K562 (cell line): ENCODE measurements around the gene HES5. TPM values are rescaled to one million over a fixed set of nuclear protein-coding genes. Genes with fewer than 3 reads are reported as not detected.

Experiments used
- BRD9 ChIP-seq: fragments of 450-650 bp; IDR thresholded peaks from 2 replicates; pipeline ENCODE4 v1.6.1; 2018; ENCODE audit warnings: low read depth; ENCODE audit not compliant: partially characterized antibody
- FOXK1 ChIP-seq: sonication (generic); formaldehyde crosslinking; IDR thresholded peaks from 2 replicates; pipeline ENCODE4 v1.8.0; 2022; ENCODE audit warnings: missing genetic modification reagents, mild to moderate bottlenecking, borderline replicate concordance
- KHSRP ChIP-seq: fragments of 450-650 bp; IDR thresholded peaks from 2 replicates; pipeline ENCODE4 v1.6.1; 2017
- KLF1 ChIP-seq: fragments of 450-650 bp; IDR thresholded peaks from 2 replicates; pipeline ENCODE4 v1.6.1; 2016; ENCODE audit warnings: missing genetic modification characterization, missing compliant biosample characterization
- KLF13 ChIP-seq: fragments of 450-650 bp; IDR thresholded peaks from 2 replicates; pipeline ENCODE4 v1.6.1; 2016; ENCODE audit warnings: missing genetic modification characterization, low read depth, mild to moderate bottlenecking, missing compliant biosample characterization, moderate library complexity, borderline replicate concordance
- L3MBTL2 ChIP-seq: fragments of 450-650 bp; IDR thresholded peaks from 2 replicates; pipeline ENCODE4 v1.6.1; 2016; ENCODE audit warnings: mild to moderate bottlenecking, moderate library complexity
- MEF2A ChIP-seq: IDR thresholded peaks from 2 replicates; pipeline ENCODE4 v1.6.1; 2011; ENCODE audit warnings: low read depth, mild to moderate bottlenecking, low read length, moderate library complexity; ENCODE audit not compliant: control insufficient read depth
- NCOA2 ChIP-seq, 2 experiments: fragments of 450-650 bp; IDR thresholded peaks; 2 replicates each; pipeline ENCODE4 v1.6.1; 2018; ENCODE audit warnings: mild to moderate bottlenecking in 2 of 2, moderate library complexity in 1 of 2; ENCODE audit not compliant: partially characterized antibody in 2 of 2
- NFIX ChIP-seq: fragments of 250-450 bp; sonication (Bioruptor Pico); IDR thresholded peaks from 2 replicates; pipeline ENCODE4 v1.4.0; 2020; ENCODE audit warnings: low read depth, mild to moderate bottlenecking, moderate library complexity
- POLR2B ChIP-seq: fragments of 450-650 bp; IDR thresholded peaks from 2 replicates; pipeline ENCODE4 v1.6.1; 2018; ENCODE audit warnings: low read depth; ENCODE audit not compliant: partially characterized antibody
- RBM22 ChIP-seq: fragments of 200-400 bp; formaldehyde crosslinking; IDR thresholded peaks from 2 replicates; pipeline ENCODE4 v1.6.1; 2018; ENCODE audit warnings: low read length, low read depth; ENCODE audit not compliant: poor library complexity, severe bottlenecking
- SMARCB1 ChIP-seq: IDR thresholded peaks from 2 replicates; pipeline ENCODE4 v1.6.1; 2011; ENCODE audit warnings: improper control_type of control experiment, low read depth; ENCODE audit not compliant: insufficient read length
- STAT5A ChIP-seq: IDR thresholded peaks from 2 replicates; pipeline ENCODE4 v1.6.1; 2012; ENCODE audit warnings: low read length, inconsistent platforms, borderline replicate concordance
- TCF7L2 ChIP-seq: fragments of 150-350 bp; IDR thresholded peaks from 2 replicates; pipeline ENCODE4 v1.6.1; 2016; ENCODE audit warnings: low read depth, mild to moderate bottlenecking, low read length, moderate library complexity
- ZKSCAN1 ChIP-seq: fragments of 150-350 bp; IDR thresholded peaks from 2 replicates; pipeline ENCODE4 v1.6.1; 2016; ENCODE audit warnings: low read depth, low read length
- ZNF764 ChIP-seq: fragments of 250-450 bp; sonication (Bioruptor Pico); IDR thresholded peaks from 2 replicates; pipeline ENCODE4 v1.4.0; 2020; ENCODE audit warnings: low read depth, mild to moderate bottlenecking, moderate library complexity
- polyA plus RNA-seq, 8 experiments: library from polyadenylated mRNA; depleted of rRNA in 4 of 8; stranded (reverse) in 5 of 8; unstranded in 3 of 8; fragments of >200 nt; fragmentation: Nextera tagmentation in 2 of 8; fragmentation: Illumina TruSeq in 1 of 8; extraction: Ambion mirVana in 2 of 8; extraction: Trizol in 1 of 8; gene quantifications; 2 replicates each; pipeline versions ENCODE4 v1.2.1 to v1.2.3, GENCODE V29; 2011 to 2014; ENCODE audit warnings: inconsistent platforms in 1 of 8, missing spikeins in 1 of 8
- total RNA-seq, 7 experiments: library from RNA; depleted of rRNA in 6 of 7; stranded (reverse); fragments of >200 nt in 6 of 7; fragmentation: Illumina TruSeq in 2 of 7; extraction: Trizol in 2 of 7; gene quantifications; 2 replicates each; pipeline versions ENCODE4 v1.2.1 to v1.2.3, GENCODE V29; 2011 to 2021; ENCODE audit warnings: low replicate concordance in 1 of 7
- TF ChIP-seq, protein P1 (sequence below): IDR thresholded peaks from 3 replicates; pipeline ENCODE4 v1.6.1; 2011; ENCODE audit warnings: borderline replicate concordance, mild to moderate bottlenecking, moderate library complexity; ENCODE audit not compliant: insufficient read length; ENCODE audit errors: extremely low read depth
- TF ChIP-seq, protein P2 (sequence below): fragments of 450-650 bp; formaldehyde crosslinking; IDR thresholded peaks from 2 replicates; pipeline ENCODE4 v1.4.0; 2020; ENCODE audit warnings: mild to moderate bottlenecking, mixed read lengths
- TF ChIP-seq, protein P3 (sequence below): fragments of 150-350 bp; IDR thresholded peaks from 2 replicates; pipeline ENCODE4 v1.6.1; 2014; ENCODE audit warnings: low read depth, mild to moderate bottlenecking, low read length, borderline replicate concordance
- TF ChIP-seq, protein P4 (sequence below): fragments of 450-650 bp; formaldehyde crosslinking; IDR thresholded peaks from 2 replicates; pipeline ENCODE4 v1.4.0; 2022; ENCODE audit warnings: mild to moderate bottlenecking, moderate library complexity

The HES5 gene
- total and polyA plus RNA-seq, 9 of the 15 experiments (the other 6 are each of a cell fraction or from before 2014, with no cell fraction given) = not detected

DNA sequence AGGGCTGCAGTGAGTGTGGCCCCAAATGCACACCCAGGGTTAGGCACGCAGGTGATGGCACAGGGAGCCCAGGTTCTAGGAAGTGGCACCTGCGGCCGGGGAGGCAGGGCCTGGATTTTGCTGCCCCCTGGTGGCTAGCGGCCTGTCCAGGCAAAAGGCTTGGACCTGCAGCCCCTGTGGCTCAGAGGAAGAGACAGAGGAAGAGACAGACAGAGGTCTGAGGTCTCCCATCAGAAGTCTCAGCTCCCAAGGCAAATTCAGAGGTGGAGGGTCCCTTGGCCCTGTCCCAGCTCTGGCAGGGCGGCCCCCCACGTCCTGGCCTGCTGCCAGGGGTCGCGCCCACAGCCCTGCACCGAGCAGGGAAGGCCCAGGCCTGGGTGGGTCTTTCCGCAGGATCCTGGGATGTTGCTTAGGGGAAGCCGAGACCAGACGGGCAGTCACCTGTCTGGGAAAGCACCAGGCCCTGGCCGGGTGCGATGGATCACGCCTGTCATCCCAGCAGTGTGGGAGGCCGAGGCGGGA is 18.1 kb upstream of the HES5 start (continued):
- TF ChIP-seq POLR2B = no peak
- TF ChIP-seq, protein P1, sequence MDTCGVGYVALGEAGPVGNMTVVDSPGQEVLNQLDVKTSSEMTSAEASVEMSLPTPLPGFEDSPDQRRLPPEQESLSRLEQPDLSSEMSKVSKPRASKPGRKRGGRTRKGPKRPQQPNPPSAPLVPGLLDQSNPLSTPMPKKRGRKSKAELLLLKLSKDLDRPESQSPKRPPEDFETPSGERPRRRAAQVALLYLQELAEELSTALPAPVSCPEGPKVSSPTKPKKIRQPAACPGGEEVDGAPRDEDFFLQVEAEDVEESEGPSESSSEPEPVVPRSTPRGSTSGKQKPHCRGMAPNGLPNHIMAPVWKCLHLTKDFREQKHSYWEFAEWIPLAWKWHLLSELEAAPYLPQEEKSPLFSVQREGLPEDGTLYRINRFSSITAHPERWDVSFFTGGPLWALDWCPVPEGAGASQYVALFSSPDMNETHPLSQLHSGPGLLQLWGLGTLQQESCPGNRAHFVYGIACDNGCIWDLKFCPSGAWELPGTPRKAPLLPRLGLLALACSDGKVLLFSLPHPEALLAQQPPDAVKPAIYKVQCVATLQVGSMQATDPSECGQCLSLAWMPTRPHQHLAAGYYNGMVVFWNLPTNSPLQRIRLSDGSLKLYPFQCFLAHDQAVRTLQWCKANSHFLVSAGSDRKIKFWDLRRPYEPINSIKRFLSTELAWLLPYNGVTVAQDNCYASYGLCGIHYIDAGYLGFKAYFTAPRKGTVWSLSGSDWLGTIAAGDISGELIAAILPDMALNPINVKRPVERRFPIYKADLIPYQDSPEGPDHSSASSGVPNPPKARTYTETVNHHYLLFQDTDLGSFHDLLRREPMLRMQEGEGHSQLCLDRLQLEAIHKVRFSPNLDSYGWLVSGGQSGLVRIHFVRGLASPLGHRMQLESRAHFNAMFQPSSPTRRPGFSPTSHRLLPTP = no peak
- TF ChIP-seq TCF7L2 = no peak
- TF ChIP-seq STAT5A = no peak
- TF ChIP-seq BRD9 = peak; percentile 81
- TF ChIP-seq KLF13 (tag) = no peak
- TF ChIP-seq NFIX (CRISPR knock-in tag) = peak; percentile 4; the same call in 1 of the 2 replicates
- no peak for TF ChIP-seq RBM22
- no peak for TF ChIP-seq SMARCB1
- TF ChIP-seq, protein P2, sequence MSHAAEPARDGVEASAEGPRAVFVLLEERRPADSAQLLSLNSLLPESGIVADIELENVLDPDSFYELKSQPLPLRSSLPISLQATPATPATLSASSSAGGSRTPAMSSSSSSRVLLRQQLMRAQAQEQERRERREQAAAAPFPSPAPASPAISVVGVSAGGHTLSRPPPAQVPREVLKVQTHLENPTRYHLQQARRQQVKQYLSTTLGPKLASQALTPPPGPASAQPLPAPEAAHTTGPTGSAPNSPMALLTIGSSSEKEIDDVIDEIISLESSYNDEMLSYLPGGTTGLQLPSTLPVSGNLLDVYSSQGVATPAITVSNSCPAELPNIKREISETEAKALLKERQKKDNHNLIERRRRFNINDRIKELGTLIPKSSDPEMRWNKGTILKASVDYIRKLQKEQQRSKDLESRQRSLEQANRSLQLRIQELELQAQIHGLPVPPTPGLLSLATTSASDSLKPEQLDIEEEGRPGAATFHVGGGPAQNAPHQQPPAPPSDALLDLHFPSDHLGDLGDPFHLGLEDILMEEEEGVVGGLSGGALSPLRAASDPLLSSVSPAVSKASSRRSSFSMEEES (CRISPR knock-in tag) = no peak
- no peak for TF ChIP-seq MEF2A
- 0 out of 2 replicates have a peak, but pooled peaks have one; percentile 21 for TF ChIP-seq ZKSCAN1
- TF ChIP-seq, protein P3, sequence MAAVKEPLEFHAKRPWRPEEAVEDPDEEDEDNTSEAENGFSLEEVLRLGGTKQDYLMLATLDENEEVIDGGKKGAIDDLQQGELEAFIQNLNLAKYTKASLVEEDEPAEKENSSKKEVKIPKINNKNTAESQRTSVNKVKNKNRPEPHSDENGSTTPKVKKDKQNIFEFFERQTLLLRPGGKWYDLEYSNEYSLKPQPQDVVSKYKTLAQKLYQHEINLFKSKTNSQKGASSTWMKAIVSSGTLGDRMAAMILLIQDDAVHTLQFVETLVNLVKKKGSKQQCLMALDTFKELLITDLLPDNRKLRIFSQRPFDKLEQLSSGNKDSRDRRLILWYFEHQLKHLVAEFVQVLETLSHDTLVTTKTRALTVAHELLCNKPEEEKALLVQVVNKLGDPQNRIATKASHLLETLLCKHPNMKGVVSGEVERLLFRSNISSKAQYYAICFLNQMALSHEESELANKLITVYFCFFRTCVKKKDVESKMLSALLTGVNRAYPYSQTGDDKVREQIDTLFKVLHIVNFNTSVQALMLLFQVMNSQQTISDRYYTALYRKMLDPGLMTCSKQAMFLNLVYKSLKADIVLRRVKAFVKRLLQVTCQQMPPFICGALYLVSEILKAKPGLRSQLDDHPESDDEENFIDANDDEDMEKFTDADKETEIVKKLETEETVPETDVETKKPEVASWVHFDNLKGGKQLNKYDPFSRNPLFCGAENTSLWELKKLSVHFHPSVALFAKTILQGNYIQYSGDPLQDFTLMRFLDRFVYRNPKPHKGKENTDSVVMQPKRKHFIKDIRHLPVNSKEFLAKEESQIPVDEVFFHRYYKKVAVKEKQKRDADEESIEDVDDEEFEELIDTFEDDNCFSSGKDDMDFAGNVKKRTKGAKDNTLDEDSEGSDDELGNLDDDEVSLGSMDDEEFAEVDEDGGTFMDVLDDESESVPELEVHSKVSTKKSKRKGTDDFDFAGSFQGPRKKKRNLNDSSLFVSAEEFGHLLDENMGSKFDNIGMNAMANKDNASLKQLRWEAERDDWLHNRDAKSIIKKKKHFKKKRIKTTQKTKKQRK = no peak
- no peak for TF ChIP-seq KLF1
- no peak for TF ChIP-seq KHSRP
- TF ChIP-seq, protein P4, sequence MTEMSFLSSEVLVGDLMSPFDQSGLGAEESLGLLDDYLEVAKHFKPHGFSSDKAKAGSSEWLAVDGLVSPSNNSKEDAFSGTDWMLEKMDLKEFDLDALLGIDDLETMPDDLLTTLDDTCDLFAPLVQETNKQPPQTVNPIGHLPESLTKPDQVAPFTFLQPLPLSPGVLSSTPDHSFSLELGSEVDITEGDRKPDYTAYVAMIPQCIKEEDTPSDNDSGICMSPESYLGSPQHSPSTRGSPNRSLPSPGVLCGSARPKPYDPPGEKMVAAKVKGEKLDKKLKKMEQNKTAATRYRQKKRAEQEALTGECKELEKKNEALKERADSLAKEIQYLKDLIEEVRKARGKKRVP = no peak
- no peak for TF ChIP-seq FOXK1
- no peak for TF ChIP-seq L3MBTL2
- TF ChIP-seq ZNF764 (CRISPR knock-in tag) = no peak
- TF ChIP-seq NCOA2 (IDR thresholded peaks at IDR 0.05; ENCODE audit: partially characterized antibody in 2 of 2) = no peak
